GM23338 (cell line): ENCODE measurements around the gene XRN2. TPM values are rescaled to one million over a fixed set of nuclear protein-coding genes. Genes with fewer than 3 reads are reported as not detected.

Source experiments
- ATAC-seq: fragments of 200-7000 bp; cut with Tn5 transposase; 3 replicates; pipeline ENCODE4 v1.9.1; 2020
- DNase-seq: peaks from one replicate; pipeline ENCODE4 v3.0.0-alpha.2; 2015; ENCODE audit warnings: low spot score
- H2AFZ ChIP-seq: fragments of 200-600 bp; sonication (generic); 2 replicates; pipeline ENCODE4 v1.8.0; 2016; ENCODE audit warnings: antibody characterized with exemption, mild to moderate bottlenecking, moderate library complexity
- H3F3A ChIP-seq: fragments of 200-600 bp; sonication (generic); replicated peaks from 2 replicates; pipeline ENCODE4 v1.8.0; 2017; ENCODE audit warnings: antibody characterized with exemption, mixed run types, low read depth
- H3K27ac ChIP-seq: fragments of 200-600 bp; sonication (generic); 2 replicates; pipeline ENCODE4 v1.6.1; 2016; ENCODE audit warnings: low read depth
- H3K27me3 ChIP-seq: fragments of 200-600 bp; sonication (generic); 2 replicates; pipeline ENCODE4 v1.8.0; 2016; ENCODE audit warnings: mild to moderate bottlenecking, mixed run types, moderate library complexity; ENCODE audit not compliant: insufficient read depth
- H3K36me3 ChIP-seq: fragments of 200-600 bp; sonication (generic); 2 replicates; pipeline ENCODE4 v1.8.0; 2016; ENCODE audit warnings: mild to moderate bottlenecking; ENCODE audit not compliant: insufficient read depth
- H3K4me1 ChIP-seq: fragments of 200-600 bp; sonication (generic); 2 replicates; pipeline ENCODE4 v1.8.0; 2016; ENCODE audit warnings: mild to moderate bottlenecking, moderate library complexity; ENCODE audit not compliant: insufficient read depth
- H3K4me2 ChIP-seq: fragments of 200-600 bp; sonication (generic); 2 replicates; pipeline ENCODE4 v1.7.1; 2017; ENCODE audit warnings: mixed run types
- H3K4me3 ChIP-seq: fragments of 200-600 bp; sonication (generic); 2 replicates; pipeline ENCODE4 v1.6.1; 2016; ENCODE audit warnings: mixed run types
- H3K79me2 ChIP-seq: fragments of 200-600 bp; sonication (generic); replicated peaks from 2 replicates; pipeline ENCODE4 v1.8.0; 2017; ENCODE audit warnings: mild to moderate bottlenecking; ENCODE audit not compliant: insufficient read depth
- H3K9me2 ChIP-seq: fragments of 200-600 bp; sonication (generic); 2 replicates; pipeline ENCODE4 v1.8.0; 2017; ENCODE audit not compliant: insufficient read depth
- H4K20me1 ChIP-seq: fragments of 200-600 bp; sonication (generic); replicated peaks from 2 replicates; pipeline ENCODE4 v1.8.0; 2017; ENCODE audit warnings: mild to moderate bottlenecking; ENCODE audit not compliant: insufficient read depth
- H3K27ac Mint-ChIP-seq: 2 replicates; pipeline ENCODE4 v1.8.0; 2020; ENCODE audit warnings: inconsistent platforms, mild to moderate bottlenecking, moderate library complexity, mixed read lengths
- H3K27me3 Mint-ChIP-seq: 3 replicates; pipeline ENCODE4 v1.8.0; 2022; ENCODE audit warnings: low read depth, mild to moderate bottlenecking, moderate library complexity, mixed read lengths, inconsistent platforms; ENCODE audit not compliant: insufficient read depth, poor library complexity
- H3K36me3 Mint-ChIP-seq: 3 replicates; pipeline ENCODE4 v1.8.0; 2021; ENCODE audit warnings: low read depth, mild to moderate bottlenecking, inconsistent platforms, moderate library complexity, mixed read lengths
- H3K4me1 Mint-ChIP-seq: 3 replicates; pipeline ENCODE4 v1.8.0; 2020; ENCODE audit warnings: mild to moderate bottlenecking, inconsistent platforms, mixed read lengths
- H3K4me3 Mint-ChIP-seq: 3 replicates; pipeline ENCODE4 v1.8.0; 2021; ENCODE audit warnings: moderate library complexity, mild to moderate bottlenecking, inconsistent platforms, mixed read lengths
- H3K9me3 Mint-ChIP-seq: 3 replicates; pipeline ENCODE4 v1.8.0; 2020; ENCODE audit warnings: moderate library complexity, mild to moderate bottlenecking, inconsistent platforms, mixed read lengths
- CREB1 ChIP-seq: fragments of 250-450 bp; sonication (Bioruptor Pico); IDR thresholded peaks from 2 replicates; pipeline ENCODE4 v1.5.0; 2020; ENCODE audit warnings: low read depth, mild to moderate bottlenecking, moderate library complexity
- EZH2 ChIP-seq: fragments of 200-600 bp; sonication (generic); IDR thresholded peaks from one replicate; pipeline ENCODE4 v1.8.0; 2017; ENCODE audit warnings: antibody characterized with exemption, mild to moderate bottlenecking, low read depth; ENCODE audit not compliant: unreplicated experiment
- EZH2phosphoT487 ChIP-seq: fragments of 200-600 bp; sonication (generic); IDR thresholded peaks from one replicate; pipeline ENCODE4 v1.8.1; 2018; ENCODE audit warnings: antibody characterized with exemption; ENCODE audit not compliant: unreplicated experiment
- JUNB ChIP-seq: IDR thresholded peaks from one replicate; pipeline ENCODE4 v1.6.1; 2016; ENCODE audit warnings: antibody characterized with exemption; ENCODE audit not compliant: unreplicated experiment
- NANOG ChIP-seq: IDR thresholded peaks from 2 replicates; pipeline ENCODE4 v1.6.1; 2016; ENCODE audit warnings: antibody characterized with exemption, borderline replicate concordance
- POLR2AphosphoS5 ChIP-seq: IDR thresholded peaks from 2 replicates; pipeline ENCODE4 v1.6.1; 2016; ENCODE audit warnings: antibody characterized with exemption, low read depth
- STAT1 ChIP-seq: IDR thresholded peaks from one replicate; pipeline ENCODE4 v1.6.1; 2016; ENCODE audit warnings: antibody characterized with exemption; ENCODE audit not compliant: unreplicated experiment
- ZNF114 ChIP-seq: fragments of 250-450 bp; sonication (Bioruptor Pico); IDR thresholded peaks from 2 replicates; pipeline ENCODE4 v1.5.0; 2020; ENCODE audit warnings: mild to moderate bottlenecking, moderate library complexity
- ZNF331 ChIP-seq: fragments of 250-450 bp; sonication (Bioruptor Pico); IDR thresholded peaks from 2 replicates; pipeline ENCODE4 v1.5.0; 2020; ENCODE audit warnings: low read depth, mild to moderate bottlenecking, moderate library complexity
- polyA plus RNA-seq: library from polyadenylated mRNA; unstranded; fragments of >200 nt; fragmentation: Nextera tagmentation; extraction: Ambion mirVana; gene quantifications from 2 replicates; pipeline ENCODE4 v1.2.1, GENCODE V29; 2016
- total RNA-seq: library from RNA; depleted of rRNA; stranded (reverse); fragments of >200 nt; shearing (Covaris generic); gene quantifications from 2 replicates; pipeline ENCODE4 v1.2.3, GENCODE V29; 2014
- TF ChIP-seq, protein P1 (sequence below), 2 experiments: fragments of 200-600 bp in 1 of 2; sonication (generic) in 1 of 2; conservative IDR thresholded peaks; 2 replicates each; pipeline versions ENCODE4 v1.5.1 to v1.6.1; 2016 to 2017; ENCODE audit warnings: antibody characterized with exemption in 2 of 2, low read depth in 2 of 2, mild to moderate bottlenecking in 2 of 2, moderate library complexity in 1 of 2
- TF ChIP-seq, protein P2 (sequence below): IDR thresholded peaks from one replicate; pipeline ENCODE4 v1.6.1; 2018; ENCODE audit warnings: antibody characterized with exemption; ENCODE audit not compliant: unreplicated experiment
- TF ChIP-seq, protein P3 (sequence below): fragments of 250-450 bp; sonication (Bioruptor Pico); IDR thresholded peaks from 2 replicates; pipeline ENCODE4 v1.5.0; 2020; ENCODE audit warnings: mild to moderate bottlenecking, moderate library complexity
- TF ChIP-seq, protein P4 (sequence below): IDR thresholded peaks from 2 replicates; pipeline ENCODE4 v1.6.1; 2016; ENCODE audit warnings: antibody characterized with exemption

Gene XRN2
- total and polyA plus RNA-seq, 2 experiments from 2014 or later, result 113 to 150 TPM

DNA sequence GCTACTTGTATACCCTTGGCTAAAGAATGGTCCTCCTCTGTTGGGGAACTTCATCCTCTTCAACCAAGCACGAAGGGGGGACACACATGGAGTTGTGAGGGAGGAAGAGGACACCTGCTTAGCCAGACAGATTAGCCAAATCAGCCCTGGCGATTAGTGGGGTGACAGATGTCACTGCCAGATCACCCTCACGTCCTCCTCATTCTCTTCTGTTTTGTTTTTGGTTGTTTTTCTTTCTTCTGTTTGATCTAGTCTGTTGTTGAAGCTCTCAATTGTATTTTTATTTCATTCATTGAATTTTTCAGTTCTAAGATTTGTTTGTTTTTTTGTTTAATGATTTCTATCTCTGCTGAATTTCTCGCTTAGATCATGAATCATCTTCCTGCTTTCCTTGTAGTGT is 121.7 kb downstream of the XRN2 start:
- no peak overlapping the region for H3K27ac ChIP-seq
- Mint-ChIP-seq H3K27ac (no peak overlapping the region), H3K9me3 (peaks cover 16% of the 10 kb centered on the region), H3K27me3 (no peaks in the 10 kb centered on the region), H3K36me3 (peaks cover 2% of the 10 kb centered on the region; the same call in 1 of the 3 replicates), H3K4me1 (no peaks in the 10 kb centered on the region), H3K4me3 (no peak overlapping the region)
- no peak overlapping the region for H3K4me3 ChIP-seq
- no peak for TF ChIP-seq EZH2phosphoT487
- no peak for TF ChIP-seq POLR2AphosphoS5
- TF ChIP-seq, protein P1, sequence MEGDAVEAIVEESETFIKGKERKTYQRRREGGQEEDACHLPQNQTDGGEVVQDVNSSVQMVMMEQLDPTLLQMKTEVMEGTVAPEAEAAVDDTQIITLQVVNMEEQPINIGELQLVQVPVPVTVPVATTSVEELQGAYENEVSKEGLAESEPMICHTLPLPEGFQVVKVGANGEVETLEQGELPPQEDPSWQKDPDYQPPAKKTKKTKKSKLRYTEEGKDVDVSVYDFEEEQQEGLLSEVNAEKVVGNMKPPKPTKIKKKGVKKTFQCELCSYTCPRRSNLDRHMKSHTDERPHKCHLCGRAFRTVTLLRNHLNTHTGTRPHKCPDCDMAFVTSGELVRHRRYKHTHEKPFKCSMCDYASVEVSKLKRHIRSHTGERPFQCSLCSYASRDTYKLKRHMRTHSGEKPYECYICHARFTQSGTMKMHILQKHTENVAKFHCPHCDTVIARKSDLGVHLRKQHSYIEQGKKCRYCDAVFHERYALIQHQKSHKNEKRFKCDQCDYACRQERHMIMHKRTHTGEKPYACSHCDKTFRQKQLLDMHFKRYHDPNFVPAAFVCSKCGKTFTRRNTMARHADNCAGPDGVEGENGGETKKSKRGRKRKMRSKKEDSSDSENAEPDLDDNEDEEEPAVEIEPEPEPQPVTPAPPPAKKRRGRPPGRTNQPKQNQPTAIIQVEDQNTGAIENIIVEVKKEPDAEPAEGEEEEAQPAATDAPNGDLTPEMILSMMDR (conservative IDR thresholded peaks at IDR 0.05; ENCODE audit: low read depth in 2 of 2), result no peak
- no peak for TF ChIP-seq EZH2
- no peak for TF ChIP-seq ZNF114
- TF ChIP-seq CREB1, result no peak
- TF ChIP-seq JUNB, result no peak
- TF ChIP-seq STAT1, result no peak
- TF ChIP-seq, protein P2, sequence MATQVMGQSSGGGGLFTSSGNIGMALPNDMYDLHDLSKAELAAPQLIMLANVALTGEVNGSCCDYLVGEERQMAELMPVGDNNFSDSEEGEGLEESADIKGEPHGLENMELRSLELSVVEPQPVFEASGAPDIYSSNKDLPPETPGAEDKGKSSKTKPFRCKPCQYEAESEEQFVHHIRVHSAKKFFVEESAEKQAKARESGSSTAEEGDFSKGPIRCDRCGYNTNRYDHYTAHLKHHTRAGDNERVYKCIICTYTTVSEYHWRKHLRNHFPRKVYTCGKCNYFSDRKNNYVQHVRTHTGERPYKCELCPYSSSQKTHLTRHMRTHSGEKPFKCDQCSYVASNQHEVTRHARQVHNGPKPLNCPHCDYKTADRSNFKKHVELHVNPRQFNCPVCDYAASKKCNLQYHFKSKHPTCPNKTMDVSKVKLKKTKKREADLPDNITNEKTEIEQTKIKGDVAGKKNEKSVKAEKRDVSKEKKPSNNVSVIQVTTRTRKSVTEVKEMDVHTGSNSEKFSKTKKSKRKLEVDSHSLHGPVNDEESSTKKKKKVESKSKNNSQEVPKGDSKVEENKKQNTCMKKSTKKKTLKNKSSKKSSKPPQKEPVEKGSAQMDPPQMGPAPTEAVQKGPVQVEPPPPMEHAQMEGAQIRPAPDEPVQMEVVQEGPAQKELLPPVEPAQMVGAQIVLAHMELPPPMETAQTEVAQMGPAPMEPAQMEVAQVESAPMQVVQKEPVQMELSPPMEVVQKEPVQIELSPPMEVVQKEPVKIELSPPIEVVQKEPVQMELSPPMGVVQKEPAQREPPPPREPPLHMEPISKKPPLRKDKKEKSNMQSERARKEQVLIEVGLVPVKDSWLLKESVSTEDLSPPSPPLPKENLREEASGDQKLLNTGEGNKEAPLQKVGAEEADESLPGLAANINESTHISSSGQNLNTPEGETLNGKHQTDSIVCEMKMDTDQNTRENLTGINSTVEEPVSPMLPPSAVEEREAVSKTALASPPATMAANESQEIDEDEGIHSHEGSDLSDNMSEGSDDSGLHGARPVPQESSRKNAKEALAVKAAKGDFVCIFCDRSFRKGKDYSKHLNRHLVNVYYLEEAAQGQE, result no peak
- TF ChIP-seq, protein P3, sequence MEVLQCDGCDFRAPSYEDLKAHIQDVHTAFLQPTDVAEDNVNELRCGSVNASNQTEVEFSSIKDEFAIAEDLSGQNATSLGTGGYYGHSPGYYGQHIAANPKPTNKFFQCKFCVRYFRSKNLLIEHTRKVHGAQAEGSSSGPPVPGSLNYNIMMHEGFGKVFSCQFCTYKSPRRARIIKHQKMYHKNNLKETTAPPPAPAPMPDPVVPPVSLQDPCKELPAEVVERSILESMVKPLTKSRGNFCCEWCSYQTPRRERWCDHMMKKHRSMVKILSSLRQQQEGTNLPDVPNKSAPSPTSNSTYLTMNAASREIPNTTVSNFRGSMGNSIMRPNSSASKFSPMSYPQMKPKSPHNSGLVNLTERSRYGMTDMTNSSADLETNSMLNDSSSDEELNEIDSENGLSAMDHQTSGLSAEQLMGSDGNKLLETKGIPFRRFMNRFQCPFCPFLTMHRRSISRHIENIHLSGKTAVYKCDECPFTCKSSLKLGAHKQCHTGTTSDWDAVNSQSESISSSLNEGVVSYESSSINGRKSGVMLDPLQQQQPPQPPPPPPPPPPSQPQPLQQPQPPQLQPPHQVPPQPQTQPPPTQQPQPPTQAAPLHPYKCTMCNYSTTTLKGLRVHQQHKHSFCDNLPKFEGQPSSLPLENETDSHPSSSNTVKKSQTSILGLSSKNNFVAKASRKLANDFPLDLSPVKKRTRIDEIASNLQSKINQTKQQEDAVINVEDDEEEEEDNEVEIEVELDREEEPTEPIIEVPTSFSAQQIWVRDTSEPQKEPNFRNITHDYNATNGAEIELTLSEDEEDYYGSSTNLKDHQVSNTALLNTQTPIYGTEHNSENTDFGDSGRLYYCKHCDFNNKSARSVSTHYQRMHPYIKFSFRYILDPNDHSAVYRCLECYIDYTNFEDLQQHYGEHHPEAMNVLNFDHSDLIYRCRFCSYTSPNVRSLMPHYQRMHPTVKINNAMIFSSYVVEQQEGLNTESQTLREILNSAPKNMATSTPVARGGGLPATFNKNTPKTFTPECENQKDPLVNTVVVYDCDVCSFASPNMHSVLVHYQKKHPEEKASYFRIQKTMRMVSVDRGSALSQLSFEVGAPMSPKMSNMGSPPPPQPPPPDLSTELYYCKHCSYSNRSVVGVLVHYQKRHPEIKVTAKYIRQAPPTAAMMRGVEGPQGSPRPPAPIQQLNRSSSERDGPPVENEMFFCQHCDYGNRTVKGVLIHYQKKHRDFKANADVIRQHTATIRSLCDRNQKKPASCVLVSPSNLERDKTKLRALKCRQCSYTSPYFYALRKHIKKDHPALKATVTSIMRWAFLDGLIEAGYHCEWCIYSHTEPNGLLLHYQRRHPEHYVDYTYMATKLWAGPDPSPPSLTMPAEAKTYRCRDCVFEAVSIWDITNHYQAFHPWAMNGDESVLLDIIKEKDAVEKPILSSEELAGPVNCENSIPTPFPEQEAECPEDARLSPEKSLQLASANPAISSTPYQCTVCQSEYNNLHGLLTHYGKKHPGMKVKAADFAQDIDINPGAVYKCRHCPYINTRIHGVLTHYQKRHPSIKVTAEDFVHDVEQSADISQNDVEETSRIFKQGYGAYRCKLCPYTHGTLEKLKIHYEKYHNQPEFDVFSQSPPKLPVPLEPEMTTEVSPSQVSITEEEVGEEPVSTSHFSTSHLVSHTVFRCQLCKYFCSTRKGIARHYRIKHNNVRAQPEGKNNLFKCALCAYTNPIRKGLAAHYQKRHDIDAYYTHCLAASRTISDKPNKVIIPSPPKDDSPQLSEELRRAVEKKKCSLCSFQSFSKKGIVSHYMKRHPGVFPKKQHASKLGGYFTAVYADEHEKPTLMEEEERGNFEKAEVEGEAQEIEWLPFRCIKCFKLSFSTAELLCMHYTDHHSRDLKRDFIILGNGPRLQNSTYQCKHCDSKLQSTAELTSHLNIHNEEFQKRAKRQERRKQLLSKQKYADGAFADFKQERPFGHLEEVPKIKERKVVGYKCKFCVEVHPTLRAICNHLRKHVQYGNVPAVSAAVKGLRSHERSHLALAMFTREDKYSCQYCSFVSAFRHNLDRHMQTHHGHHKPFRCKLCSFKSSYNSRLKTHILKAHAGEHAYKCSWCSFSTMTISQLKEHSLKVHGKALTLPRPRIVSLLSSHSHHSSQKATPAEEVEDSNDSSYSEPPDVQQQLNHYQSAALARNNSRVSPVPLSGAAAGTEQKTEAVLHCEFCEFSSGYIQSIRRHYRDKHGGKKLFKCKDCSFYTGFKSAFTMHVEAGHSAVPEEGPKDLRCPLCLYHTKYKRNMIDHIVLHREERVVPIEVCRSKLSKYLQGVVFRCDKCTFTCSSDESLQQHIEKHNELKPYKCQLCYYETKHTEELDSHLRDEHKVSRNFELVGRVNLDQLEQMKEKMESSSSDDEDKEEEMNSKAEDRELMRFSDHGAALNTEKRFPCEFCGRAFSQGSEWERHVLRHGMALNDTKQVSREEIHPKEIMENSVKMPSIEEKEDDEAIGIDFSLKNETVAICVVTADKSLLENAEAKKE, result no peak
- TF ChIP-seq NANOG, result no peak
- no peak for TF ChIP-seq ZNF331 (CRISPR knock-in tag)
- TF ChIP-seq, protein P4, sequence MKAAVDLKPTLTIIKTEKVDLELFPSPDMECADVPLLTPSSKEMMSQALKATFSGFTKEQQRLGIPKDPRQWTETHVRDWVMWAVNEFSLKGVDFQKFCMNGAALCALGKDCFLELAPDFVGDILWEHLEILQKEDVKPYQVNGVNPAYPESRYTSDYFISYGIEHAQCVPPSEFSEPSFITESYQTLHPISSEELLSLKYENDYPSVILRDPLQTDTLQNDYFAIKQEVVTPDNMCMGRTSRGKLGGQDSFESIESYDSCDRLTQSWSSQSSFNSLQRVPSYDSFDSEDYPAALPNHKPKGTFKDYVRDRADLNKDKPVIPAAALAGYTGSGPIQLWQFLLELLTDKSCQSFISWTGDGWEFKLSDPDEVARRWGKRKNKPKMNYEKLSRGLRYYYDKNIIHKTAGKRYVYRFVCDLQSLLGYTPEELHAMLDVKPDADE, result no peak
- H3K79me2 ChIP-seq, result no peaks in the 10 kb centered on the region
- no peak overlapping the region for H3K4me2 ChIP-seq
- H3F3A ChIP-seq, result no peaks in the 10 kb centered on the region
- no peaks in the 10 kb centered on the region; the same call in 1 of the 2 replicates for H3K9me2 ChIP-seq
- DNase-seq (no peak), ATAC-seq (no peak)
- no peaks in the 10 kb centered on the region for H4K20me1 ChIP-seq
- no peaks in the 10 kb centered on the region for H3K4me1 ChIP-seq
- peaks cover 2% of the 10 kb centered on the region; the same call in 1 of the 2 replicates for H3K36me3 ChIP-seq
- H2AFZ ChIP-seq, result no peak overlapping the region
- no peaks in the 10 kb centered on the region for H3K27me3 ChIP-seq
